NCI-H1092 (cell line): ENCODE data around the gene AP1S1.
"Not testable (repeated sequence)": the region's sequence is repeated elsewhere in the genome, so short reads cannot be mapped to it uniquely, and the experiment has no call there.

ENCODE experiments used
- DNase-seq: peaks from one replicate; lab custom pipeline; 2025; lab: John Stamatoyannopoulos, UW

Gene AP1S1

DNA sequence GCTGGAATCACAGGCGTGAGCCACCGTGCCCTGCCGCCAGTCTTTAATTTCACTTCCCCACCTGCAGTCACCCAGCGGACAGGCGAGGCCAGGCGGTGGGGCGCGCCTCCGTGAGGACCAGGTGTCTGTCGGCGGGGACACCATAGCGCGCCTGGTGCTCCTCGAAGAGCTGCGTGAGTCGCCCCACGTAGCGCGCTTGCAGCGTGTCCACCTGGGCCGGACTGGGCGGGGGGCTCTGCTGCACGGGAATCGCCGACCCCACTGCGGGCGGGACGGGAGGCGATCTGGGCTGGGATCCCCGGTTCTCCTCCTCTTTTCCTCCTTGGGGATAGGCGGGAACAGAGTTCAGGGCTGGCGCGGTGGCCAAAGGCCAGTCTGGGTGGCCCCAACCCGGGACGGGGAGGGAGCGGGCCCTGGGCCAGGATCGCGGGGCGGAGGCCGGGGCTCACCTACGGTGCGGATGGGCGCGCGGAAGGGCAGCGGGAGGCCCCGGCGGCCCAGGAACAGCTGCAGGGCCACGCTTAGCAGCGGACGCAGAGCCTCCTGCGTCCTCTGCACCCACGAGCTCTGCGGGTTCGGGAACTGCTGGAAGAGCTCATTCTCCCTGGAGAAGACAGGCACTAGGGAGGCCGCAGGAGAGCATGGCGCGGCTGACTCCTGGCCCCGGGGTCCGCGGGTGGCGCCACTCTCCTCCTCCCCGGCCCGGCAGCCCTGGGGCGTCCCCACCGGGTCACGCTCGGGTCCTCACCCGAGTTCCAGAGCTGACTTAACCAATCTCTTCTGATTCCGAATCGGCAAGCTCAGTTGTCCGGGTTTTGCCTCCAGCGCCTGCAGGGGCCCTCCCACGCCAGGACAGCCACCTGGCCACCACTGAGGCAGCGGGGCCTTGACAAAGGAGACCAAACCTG is 47.7 kb downstream of the AP1S1 start:
- DNase-seq = no peak

DNA sequence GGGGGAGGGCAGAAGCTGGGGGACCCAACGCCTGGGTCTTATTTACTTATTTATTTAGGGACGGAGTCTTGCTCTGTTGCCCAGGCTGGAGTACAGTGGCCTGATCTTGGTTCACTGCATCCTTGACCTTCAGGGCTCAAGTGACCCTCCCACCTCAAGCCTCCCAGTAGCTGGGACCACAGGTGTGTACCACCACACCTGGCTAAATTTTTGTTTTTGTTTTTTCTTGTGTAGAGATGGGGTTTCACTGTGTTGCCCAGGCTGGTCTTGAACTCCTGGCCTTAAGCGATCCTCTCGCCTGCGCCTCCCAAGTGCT is 48.3 kb downstream of the AP1S1 start:
- DNase-seq = no peak

DNA sequence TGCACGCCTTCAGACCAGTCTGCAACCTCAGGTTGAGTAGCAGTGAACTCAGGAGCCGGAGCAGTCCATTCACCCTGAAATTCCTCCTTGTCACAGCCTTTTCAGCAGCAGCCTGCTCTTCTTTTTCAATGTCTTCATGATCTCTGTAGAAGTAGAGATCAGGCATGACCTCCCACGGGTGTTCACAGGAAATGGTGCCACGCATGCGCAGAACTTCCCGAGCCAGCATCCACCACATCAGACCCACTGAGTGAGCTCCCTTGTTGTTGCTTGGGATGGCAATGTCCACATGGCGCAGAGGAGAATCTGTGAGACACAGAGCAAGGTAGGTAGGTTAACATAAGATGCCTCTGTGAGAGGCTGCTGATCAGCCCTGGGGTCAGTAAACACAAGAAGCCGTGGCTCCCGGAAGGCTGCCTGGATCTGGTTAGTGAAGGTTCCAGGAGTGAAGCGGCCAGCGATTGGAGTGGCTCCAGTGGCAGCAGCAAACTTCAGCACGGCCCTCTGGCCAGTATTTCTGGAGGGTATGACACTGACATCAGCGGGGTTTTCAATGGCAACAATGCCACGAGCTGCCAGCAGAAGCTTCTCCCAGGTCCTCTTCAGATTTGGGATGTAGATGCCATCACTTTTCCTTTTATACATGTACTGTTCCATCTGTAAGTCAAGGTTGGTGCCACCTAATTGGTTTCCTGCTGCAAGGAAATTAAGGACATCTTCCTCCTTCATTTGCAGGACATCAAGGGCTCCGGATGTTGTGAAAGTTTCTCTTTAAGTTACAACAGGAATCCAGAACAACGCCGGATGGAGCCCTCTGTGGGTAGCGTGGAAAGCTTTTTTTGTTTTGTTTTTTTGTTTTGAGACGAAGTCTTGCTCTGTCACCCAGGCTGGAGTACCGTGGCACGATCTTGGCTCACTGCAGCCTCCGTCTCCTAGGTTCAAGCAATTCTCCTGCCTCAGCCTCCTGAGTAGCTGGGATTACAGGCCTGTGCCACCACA is 49.8 kb downstream of the AP1S1 start:
- DNase-seq = not testable (repeated sequence)

DNA sequence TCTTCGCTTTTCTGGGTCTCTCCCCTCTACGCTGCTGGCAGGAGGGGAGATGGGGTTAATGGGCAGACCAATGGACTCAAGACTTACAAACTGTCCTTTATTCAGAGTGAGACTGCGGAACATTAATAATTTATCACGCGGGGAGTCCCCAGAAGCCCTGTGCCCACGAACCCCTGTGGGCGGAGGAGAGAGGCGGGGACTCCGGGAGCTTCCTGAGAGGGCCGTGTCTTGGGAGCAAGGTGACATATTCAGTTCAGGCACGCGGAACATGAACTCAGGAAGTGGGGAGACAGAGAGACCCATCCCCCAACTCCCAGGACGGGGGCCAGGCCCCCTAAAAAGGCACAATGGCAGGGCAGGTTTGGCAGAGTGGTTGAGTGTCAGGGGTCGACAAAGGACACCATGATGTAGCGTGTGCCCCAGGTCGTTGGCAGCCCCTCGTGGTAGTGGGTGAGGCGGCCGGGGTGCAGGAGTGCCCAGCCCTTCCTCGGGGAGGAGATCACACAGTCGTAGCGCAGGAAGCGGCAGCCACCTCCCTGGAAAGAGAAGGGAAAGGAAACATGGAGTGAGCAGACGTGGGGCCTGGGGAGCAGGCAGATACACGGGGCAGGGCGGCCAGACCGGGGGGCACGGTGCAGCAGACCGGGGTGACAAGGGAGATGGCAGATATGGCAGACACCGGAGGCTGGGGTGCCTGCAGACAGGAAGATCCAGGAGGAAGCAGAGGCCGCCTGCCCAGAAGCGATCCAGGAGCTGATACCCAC is 51.8 kb downstream of the AP1S1 start:
- DNase-seq = no peak

DNA sequence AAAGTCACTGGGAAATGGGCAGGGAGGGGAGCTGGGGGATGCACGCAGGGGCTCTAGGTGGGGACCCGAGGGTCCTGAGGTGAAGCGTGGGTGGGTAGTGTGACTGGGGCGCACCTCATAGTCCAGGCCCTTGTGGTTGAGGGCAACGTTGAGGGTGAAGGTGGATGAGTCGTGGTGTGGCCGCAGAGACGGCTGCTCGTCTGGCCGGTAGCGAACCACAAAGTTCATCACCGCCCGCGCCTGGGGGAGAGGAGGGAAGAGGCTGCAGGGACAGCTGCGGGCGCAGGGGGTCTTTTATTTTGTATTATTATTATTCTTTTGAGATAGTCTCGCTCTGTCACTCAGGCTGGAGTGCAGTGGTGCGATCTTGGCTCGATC is 52.4 kb downstream of the AP1S1 start:
- no peak for DNase-seq

DNA sequence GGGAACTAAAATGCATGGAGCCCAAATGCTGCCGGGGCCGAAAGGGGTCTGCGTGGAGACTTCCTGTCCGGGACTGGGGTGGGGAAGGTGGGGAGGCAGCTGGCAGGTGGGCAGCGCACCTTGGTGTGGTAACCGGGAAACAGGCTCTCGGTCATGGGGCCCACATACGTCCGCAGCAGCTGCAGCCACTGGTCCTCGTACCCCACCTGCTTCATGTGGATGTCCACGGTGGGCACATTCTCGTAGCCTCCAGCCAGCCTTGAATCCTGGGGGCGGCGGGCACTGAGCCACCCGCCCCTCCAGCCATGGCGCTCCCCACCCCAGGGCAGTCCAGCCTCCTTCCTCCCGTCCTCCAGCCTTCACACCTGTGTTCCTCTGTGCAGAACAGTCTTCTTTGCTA is 53.2 kb downstream of the AP1S1 start:
- no peak for DNase-seq

DNA sequence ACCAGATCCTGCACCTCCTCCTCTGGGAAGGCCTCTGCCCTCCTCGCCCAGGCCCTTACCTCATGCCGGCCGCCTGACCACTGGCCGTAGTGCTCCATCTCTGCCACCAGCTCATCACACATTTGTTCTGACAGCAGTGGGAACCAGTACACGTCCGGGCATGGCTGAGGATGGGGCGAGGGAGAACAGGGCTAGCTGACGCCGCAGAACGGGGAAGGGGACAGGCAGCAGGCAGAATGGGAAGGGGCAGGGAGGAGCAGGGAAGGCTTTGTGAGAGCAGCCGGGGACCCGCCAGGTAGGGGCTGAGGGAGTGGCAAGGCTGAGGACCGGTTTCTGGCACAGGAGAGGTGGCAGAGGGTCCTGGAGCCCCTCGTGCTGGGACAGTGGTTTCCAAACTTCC is 54.5 kb downstream of the AP1S1 start:
- DNase-seq = no peak

DNA sequence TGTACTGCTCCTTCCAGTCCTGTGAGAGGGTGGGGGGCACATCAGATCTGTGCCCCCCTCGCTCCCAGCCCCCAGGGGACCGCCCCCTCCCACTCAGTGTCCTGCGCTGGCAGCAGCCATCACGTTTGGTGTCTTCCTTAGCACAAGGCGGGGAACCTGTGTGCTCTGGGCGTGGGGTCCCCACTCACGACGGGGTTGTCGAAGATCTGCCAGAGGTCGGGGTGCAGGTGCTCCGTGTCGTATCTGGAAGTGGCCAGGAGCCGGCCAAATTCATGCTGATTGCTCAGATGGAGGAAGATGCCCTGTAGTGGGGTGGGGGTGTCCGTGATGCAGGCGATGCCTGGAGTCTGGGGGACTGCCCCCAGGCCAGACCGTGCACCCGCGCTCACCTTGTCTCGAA is 55.9 kb downstream of the AP1S1 start:
- DNase-seq = no peak
